Activated gamma-delta T cell (primary cell): Measurements from ENCODE around the gene RGS16.

Experiments used
- DNase-seq: peaks from one replicate; lab custom pipeline; 2025; lab: John Stamatoyannopoulos, UW

RGS16 gene

GRCh38 chr1:182629499-182630096 lies 25.4 kb upstream of the RGS16 start:
- DNase-seq, result no peak

DNA sequence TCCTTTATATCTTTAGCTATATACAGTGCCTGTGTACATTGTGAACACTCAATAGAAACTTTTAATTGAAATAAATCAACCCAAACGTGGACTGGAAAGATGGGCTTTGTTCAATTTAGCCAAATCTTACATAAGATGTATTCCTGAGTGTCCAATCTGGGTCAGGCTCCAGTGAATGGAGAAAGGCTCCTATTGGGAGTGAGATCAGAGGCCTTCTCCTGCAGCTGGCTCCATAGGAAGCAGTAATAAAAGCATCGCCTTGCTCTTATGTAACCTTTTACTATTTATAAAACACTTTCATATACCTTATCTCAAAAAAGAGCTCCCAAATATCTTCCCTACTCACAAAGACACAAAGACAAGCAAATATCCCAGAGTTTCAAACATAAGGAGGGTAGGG lies 24.9 kb upstream of the RGS16 start:
- no peak for DNase-seq

DNA sequence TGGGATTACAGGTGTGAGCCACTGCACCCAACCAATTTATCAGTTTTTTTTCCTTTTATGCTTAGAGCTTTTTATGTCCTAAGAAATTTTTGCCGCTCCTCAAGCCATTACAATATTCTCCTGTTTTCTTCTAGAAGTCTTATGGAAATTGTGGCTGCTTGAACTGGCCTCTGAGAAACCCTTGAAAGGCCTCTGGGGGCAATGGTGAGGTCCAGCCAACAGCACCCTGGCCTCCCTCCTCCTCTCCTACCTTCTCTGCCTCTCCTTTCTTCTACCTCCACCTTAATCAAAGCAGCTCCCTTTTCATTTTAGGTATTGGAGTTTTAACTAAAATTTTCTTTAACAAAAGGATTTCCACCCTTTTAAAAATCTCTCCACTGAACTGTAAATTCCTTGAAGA lies 24.5 kb upstream of the RGS16 start:
- DNase-seq, result no peak

- no peak for DNase-seq
Observed at GRCh38 chr1:182627622-182628021, 23.4 kb upstream of the RGS16 start.

GRCh38 chr1:182626527-182626926 lies 22.3 kb upstream of the RGS16 start:
- DNase-seq, result no peak

GRCh38 chr1:182625719-182626504 lies 21.7 kb upstream of the RGS16 start:
- no peak for DNase-seq

DNA sequence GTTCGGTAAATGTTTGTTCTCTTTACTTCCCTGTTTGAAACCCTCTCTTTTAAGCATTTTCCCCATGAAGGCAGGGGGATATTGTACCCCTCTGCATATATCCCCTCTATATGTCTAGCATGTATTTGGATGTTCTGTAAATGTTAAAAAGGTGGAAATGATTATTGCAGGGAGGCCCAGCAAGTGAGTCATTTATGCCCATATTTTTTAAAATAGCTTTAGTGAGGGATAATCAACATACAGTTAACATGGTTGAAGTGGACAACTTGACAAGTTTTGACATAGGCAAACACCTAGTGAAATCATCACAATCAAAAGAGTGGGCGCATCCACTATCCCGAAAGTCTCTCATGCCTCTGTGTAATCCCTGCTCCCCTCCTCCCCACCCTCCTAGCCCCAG lies 20.8 kb upstream of the RGS16 start:
- DNase-seq, result no peak

DNA sequence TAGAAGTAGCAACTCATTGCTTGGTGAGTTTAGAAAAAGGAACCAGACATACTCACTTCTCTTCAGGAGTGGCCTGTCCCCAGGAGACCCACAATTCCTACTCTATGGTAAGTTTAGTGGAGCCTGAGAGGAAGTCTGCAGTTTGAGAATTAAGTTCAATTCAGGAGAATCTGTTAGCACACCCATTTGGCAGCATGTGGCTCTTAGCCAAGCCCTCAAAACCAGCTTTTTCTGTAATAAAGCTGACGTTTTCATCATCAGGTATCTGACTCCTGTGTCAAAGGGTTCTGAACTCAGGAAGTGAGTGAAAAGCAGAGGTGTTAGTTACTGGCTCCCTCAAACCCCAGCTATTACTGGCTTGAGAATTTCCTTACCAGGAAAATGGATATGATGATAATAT lies 20.4 kb upstream of the RGS16 start:
- DNase-seq, result no peak

GRCh38 chr1:182622901-182623528 lies 18.8 kb upstream of the RGS16 start:
- DNase-seq, result no peak

GRCh38 chr1:182621906-182622305 lies 17.7 kb upstream of the RGS16 start:
- no peak for DNase-seq

GRCh38 chr1:182620924-182621585 lies 16.9 kb upstream of the RGS16 start:
- DNase-seq, result no peak

- DNase-seq, result no peak
Observed at GRCh38 chr1:182617734-182618351, 13.7 kb upstream of the RGS16 start.

- DNase-seq, result no peak
Observed at GRCh38 chr1:182617014-182617429, 12.8 kb upstream of the RGS16 start.

GRCh38 chr1:182616130-182617013 lies 12.2 kb upstream of the RGS16 start:
- peak; percentile 87 for DNase-seq

GRCh38 chr1:182615468-182616129 lies 11.4 kb upstream of the RGS16 start:
- DNase-seq, result peak; percentile 25

DNA sequence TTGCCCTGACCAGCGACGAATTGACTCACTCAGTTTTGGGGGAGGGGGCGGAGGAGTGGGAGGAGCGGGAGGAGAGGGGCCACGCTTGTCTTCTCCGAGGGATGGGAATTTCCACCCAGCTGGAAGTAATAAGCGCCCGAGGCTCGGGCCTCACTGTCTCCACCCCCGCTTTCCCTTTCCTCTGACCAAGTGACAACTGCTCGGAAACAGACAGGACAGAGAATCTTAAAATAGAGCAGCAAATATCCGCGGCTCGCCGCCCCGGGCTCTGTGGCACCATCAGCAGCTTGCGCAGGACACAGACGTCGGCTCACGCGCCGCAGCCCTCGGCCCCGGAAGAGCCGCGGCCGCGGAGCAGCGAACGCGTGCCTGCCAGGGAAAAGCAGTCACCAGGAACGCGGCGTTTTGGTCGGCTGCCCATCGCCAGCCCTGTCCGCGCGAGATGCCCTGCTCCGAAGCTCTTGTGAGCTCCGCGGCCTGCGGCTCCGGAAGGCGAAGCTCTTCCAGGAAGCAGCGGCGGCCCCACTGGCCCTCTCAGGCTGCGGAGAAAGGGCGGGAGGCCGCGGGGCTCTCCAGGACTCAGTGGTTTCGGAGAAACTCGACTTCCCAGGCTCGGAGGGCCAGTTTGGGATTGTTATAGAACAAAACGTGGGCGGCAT lies 10.7 kb upstream of the RGS16 start:
- peak; percentile 39 for DNase-seq

GRCh38 chr1:182611787-182612186 lies 7.6 kb upstream of the RGS16 start:
- DNase-seq, result no peak

GRCh38 chr1:182611326-182611725 lies 7.1 kb upstream of the RGS16 start:
- no peak for DNase-seq

DNA sequence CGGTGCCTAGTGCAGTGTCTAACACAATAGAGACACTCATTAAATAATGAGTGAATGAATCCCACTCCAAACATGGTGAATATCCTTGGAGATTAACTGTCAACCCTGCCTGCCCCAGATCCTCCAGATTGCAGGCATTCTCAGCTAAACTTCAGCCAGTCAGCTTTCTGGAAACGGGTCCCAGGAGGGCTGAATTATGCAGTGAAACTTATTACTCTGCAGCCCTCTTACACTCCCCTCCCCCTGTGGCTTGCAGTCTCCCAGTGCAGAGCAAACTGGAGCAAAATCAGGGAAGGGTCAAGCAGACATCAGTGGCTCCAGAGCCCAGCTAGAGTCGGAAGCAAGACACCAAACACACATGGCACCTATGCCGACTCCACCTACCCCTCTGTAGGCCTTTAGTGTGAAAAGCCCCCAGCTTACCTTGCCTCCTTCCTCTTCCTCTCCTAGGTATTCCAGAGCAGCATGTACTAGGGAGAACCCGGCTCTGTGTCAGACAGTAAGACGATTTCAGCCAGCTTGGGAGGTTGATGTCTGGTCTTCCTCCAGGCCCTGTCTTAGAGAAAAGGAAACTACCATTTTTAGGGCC lies 6.5 kb upstream of the RGS16 start:
- DNase-seq, result no peak
